ENCODE data around the gene DACH1.

The DACH1 gene

DNA sequence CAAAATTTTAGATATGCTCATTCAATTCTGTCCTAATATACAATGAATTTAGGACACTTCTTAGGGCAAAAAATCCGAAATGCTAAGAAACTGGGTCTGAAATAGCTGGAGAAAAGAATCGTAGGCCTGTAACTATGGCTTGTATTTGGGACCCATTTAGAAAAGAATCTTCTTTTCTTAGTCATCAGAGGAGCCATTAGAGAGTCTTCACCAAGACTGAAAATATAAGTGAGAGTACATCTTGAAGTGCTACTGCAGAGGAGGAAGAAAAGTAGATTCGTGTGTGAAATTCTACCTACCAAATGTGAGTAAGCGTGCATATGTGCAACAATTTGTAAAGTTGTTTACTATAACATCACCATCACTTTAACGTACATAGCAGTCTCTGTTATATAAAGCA, 8.8 kb upstream of the DACH1 start:
- TF ChIP-seq, protein P1, sequence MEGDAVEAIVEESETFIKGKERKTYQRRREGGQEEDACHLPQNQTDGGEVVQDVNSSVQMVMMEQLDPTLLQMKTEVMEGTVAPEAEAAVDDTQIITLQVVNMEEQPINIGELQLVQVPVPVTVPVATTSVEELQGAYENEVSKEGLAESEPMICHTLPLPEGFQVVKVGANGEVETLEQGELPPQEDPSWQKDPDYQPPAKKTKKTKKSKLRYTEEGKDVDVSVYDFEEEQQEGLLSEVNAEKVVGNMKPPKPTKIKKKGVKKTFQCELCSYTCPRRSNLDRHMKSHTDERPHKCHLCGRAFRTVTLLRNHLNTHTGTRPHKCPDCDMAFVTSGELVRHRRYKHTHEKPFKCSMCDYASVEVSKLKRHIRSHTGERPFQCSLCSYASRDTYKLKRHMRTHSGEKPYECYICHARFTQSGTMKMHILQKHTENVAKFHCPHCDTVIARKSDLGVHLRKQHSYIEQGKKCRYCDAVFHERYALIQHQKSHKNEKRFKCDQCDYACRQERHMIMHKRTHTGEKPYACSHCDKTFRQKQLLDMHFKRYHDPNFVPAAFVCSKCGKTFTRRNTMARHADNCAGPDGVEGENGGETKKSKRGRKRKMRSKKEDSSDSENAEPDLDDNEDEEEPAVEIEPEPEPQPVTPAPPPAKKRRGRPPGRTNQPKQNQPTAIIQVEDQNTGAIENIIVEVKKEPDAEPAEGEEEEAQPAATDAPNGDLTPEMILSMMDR (IDR thresholded peaks at IDR 0.05; ENCODE audit: insufficient read depth, low read length): no peak
- TF ChIP-seq, protein P2, sequence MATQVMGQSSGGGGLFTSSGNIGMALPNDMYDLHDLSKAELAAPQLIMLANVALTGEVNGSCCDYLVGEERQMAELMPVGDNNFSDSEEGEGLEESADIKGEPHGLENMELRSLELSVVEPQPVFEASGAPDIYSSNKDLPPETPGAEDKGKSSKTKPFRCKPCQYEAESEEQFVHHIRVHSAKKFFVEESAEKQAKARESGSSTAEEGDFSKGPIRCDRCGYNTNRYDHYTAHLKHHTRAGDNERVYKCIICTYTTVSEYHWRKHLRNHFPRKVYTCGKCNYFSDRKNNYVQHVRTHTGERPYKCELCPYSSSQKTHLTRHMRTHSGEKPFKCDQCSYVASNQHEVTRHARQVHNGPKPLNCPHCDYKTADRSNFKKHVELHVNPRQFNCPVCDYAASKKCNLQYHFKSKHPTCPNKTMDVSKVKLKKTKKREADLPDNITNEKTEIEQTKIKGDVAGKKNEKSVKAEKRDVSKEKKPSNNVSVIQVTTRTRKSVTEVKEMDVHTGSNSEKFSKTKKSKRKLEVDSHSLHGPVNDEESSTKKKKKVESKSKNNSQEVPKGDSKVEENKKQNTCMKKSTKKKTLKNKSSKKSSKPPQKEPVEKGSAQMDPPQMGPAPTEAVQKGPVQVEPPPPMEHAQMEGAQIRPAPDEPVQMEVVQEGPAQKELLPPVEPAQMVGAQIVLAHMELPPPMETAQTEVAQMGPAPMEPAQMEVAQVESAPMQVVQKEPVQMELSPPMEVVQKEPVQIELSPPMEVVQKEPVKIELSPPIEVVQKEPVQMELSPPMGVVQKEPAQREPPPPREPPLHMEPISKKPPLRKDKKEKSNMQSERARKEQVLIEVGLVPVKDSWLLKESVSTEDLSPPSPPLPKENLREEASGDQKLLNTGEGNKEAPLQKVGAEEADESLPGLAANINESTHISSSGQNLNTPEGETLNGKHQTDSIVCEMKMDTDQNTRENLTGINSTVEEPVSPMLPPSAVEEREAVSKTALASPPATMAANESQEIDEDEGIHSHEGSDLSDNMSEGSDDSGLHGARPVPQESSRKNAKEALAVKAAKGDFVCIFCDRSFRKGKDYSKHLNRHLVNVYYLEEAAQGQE (IDR thresholded peaks at IDR 0.05; ENCODE audit: insufficient replicate concordance, low read depth): no peak
- no peak for TF ChIP-seq SPI1 (IDR thresholded peaks at IDR 0.05; ENCODE audit: borderline replicate concordance, low read depth)
- TF ChIP-seq POLR2AphosphoS5 (IDR thresholded peaks at IDR 0.05; ENCODE audit: low read depth): no peak
- TF ChIP-seq GABPA (IDR thresholded peaks at IDR 0.05; ENCODE audit: low read depth): no peak
- no peak for DNase-seq (ENCODE audit: low read depth in 1 of 2, low spot score in 1 of 2)
- H3K27ac ChIP-seq (replicated peaks): no peak overlapping the region
- H3K4me3 ChIP-seq (replicated peaks; ENCODE audit: insufficient read depth, low read length): no peak overlapping the region
- H3K27me3 ChIP-seq (ENCODE audit: insufficient read depth, poor library complexity, severe bottlenecking): no peaks in the 10 kb centered on the region

DNA sequence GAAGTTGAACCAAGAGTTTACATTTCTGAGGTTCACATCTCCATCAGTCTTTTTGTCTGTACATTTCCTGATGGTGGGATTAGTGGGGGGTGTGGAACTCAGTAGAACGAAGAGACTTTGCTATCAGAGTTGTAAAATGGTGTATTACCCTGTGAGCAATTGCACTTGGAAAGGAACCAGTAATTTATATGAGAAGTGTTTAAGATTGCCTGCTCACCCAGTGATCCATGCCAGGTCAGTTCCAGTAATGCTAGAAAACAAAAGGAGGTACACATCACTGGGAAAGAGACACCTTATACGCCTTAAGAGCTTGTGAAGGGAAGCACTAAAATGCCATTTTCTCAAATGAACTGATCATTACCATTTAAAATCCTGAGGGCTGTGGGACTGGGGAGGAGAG, 7.5 kb upstream of the DACH1 start:
- H3K27me3 ChIP-seq (ENCODE audit: insufficient read depth, poor library complexity, severe bottlenecking): no peaks in the 10 kb centered on the region
- TF ChIP-seq GABPA (IDR thresholded peaks at IDR 0.05; ENCODE audit: low read depth): no peak
- no peak for TF ChIP-seq POLR2AphosphoS5 (IDR thresholded peaks at IDR 0.05; ENCODE audit: low read depth)
- TF ChIP-seq, protein P2 (IDR thresholded peaks at IDR 0.05; ENCODE audit: insufficient replicate concordance, low read depth): no peak
- TF ChIP-seq, protein P1 (IDR thresholded peaks at IDR 0.05; ENCODE audit: insufficient read depth, low read length): no peak
- TF ChIP-seq SPI1 (IDR thresholded peaks at IDR 0.05; ENCODE audit: borderline replicate concordance, low read depth): no peak
- DNase-seq (ENCODE audit: low read depth in 1 of 2, low spot score in 1 of 2): no peak
- no peak overlapping the region for H3K4me3 ChIP-seq (replicated peaks; ENCODE audit: insufficient read depth, low read length)
- H3K27ac ChIP-seq (replicated peaks): no peak overlapping the region

DNA sequence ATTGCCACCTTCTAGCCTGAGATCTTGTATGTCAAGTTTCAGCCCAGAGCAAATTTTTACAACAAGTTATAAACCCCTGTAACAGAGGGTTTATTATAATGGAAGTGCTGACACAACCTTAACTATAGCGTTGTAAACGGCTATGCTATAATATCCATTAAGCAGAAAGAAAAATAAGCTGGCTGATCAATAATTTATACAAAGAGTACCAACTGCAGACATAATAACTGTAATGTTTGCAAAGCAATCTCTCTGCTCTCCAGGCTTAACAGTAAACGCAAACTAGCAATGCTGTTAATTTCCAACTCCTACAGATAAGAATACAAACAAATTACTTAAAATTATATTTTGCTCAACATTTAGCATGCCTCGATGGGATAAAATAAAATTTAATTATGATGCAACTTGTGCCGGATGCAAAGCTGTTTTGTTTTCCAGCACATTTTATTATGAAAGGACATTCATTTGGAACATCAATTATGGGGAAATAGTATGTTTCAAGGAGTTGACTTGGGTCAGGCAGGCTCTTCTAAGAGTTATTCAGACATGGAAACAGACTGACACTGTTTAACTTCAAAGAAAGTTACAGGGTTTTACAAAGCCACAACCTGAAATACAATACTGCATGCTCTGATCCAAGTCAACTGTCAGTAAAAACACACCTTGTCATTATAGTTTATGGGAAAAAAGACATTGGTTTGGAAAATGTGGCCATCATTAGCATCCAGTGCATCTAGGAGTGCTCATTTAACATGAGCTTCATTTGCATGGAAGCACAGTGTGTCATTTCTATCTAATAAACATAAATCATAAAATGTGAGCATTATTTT, 6.6 kb upstream of the DACH1 start:
- Histone ChIP-seq H3K27me3 (ENCODE audit: insufficient read depth, poor library complexity, severe bottlenecking) (no peaks in the 10 kb centered on the region), H3K27ac (replicated peaks) (no peak overlapping the region), H3K4me3 (replicated peaks; ENCODE audit: insufficient read depth, low read length) (no peak overlapping the region)
- DNase-seq (ENCODE audit: low read depth in 1 of 2, low spot score in 1 of 2): no peak
- no peak for TF ChIP-seq POLR2AphosphoS5 (IDR thresholded peaks at IDR 0.05; ENCODE audit: low read depth)
- no peak for TF ChIP-seq SPI1 (IDR thresholded peaks at IDR 0.05; ENCODE audit: borderline replicate concordance, low read depth)
- no peak for TF ChIP-seq GABPA (IDR thresholded peaks at IDR 0.05; ENCODE audit: low read depth)
- TF ChIP-seq, protein P1 (IDR thresholded peaks at IDR 0.05; ENCODE audit: insufficient read depth, low read length): no peak
- TF ChIP-seq, protein P2 (IDR thresholded peaks at IDR 0.05; ENCODE audit: insufficient replicate concordance, low read depth): no peak
